WERI-Rb-1 (cell line): Measurements from ENCODE around the gene SMIM41.
"Not testable (repeated sequence)": the region's sequence is repeated elsewhere in the genome, so short reads cannot be mapped to it uniquely, and the experiment has no call there.

Source experiments
- DNase-seq: peaks from one replicate; pipeline ENCODE4 v3.0.0-alpha.2; 2020
- H3K27ac ChIP-seq: fragments of 250-450 bp; sonication (Bioruptor Pico); 2 replicates; pipeline ENCODE4 v1.5.1; 2020; ENCODE audit warnings: mild to moderate bottlenecking, moderate library complexity
- H3K27me3 ChIP-seq: fragments of 250-450 bp; sonication (Bioruptor Pico); 2 replicates; pipeline ENCODE4 v1.5.1; 2021; ENCODE audit warnings: mild to moderate bottlenecking, low read depth, moderate library complexity; ENCODE audit not compliant: insufficient read depth, severe bottlenecking
- H3K36me3 ChIP-seq: fragments of 250-450 bp; sonication (Bioruptor Pico); 2 replicates; pipeline ENCODE4 v1.5.1; 2020; ENCODE audit warnings: mild to moderate bottlenecking, moderate library complexity
- H3K4me3 ChIP-seq: 2 replicates; pipeline ENCODE4 v1.5.1; 2011; ENCODE audit warnings: low read depth, mild to moderate bottlenecking, control low read depth, low read length
- H3K9me3 ChIP-seq: fragments of 250-450 bp; sonication (Bioruptor Pico); 2 replicates; pipeline ENCODE4 v1.5.1; 2021; ENCODE audit warnings: mild to moderate bottlenecking, moderate library complexity; ENCODE audit not compliant: severe bottlenecking
- TF ChIP-seq, protein P1 (sequence below): IDR thresholded peaks from 2 replicates; pipeline ENCODE4 v1.5.1; 2011; ENCODE audit warnings: low read depth, mild to moderate bottlenecking, control low read depth, inconsistent platforms, low read length

The SMIM41 gene

DNA sequence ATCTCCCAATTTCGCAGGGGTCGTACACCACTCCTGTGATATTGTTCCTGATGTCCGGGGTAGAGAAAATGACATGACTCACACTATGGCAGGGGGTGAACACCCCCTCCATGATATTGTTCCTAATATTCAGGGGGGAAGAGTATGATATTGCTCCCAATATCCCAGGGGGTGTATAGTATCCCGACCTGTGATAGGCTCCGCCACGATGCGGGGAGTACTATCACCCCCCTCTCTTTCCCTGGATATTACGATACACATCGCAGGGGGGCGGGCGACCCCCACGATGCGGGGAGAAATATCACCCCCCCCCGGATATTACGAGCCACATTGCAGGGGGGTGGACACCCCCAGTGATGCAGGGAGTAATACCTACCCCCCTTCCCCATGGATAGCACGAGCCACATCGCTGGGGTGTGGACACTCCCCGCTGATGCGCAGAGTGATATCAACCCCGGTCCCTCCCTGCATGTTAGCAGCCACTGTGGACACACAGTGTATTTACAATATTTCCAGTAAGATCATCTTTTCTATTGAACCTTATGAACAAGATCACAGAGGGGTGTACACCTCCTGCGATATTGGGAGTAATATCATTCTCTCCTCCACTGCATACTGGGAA, 17.7 kb downstream of the SMIM41 start:
- Histone ChIP-seq H3K27me3 (peaks cover 38% of the 10 kb centered on the region), H3K9me3 (no peaks in the 10 kb centered on the region), H3K36me3 (no peaks in the 10 kb centered on the region), H3K27ac (no peak overlapping the region), H3K4me3 (no peak overlapping the region)
- TF ChIP-seq, protein P1, sequence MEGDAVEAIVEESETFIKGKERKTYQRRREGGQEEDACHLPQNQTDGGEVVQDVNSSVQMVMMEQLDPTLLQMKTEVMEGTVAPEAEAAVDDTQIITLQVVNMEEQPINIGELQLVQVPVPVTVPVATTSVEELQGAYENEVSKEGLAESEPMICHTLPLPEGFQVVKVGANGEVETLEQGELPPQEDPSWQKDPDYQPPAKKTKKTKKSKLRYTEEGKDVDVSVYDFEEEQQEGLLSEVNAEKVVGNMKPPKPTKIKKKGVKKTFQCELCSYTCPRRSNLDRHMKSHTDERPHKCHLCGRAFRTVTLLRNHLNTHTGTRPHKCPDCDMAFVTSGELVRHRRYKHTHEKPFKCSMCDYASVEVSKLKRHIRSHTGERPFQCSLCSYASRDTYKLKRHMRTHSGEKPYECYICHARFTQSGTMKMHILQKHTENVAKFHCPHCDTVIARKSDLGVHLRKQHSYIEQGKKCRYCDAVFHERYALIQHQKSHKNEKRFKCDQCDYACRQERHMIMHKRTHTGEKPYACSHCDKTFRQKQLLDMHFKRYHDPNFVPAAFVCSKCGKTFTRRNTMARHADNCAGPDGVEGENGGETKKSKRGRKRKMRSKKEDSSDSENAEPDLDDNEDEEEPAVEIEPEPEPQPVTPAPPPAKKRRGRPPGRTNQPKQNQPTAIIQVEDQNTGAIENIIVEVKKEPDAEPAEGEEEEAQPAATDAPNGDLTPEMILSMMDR: no peak
- DNase-seq: no peak

DNA sequence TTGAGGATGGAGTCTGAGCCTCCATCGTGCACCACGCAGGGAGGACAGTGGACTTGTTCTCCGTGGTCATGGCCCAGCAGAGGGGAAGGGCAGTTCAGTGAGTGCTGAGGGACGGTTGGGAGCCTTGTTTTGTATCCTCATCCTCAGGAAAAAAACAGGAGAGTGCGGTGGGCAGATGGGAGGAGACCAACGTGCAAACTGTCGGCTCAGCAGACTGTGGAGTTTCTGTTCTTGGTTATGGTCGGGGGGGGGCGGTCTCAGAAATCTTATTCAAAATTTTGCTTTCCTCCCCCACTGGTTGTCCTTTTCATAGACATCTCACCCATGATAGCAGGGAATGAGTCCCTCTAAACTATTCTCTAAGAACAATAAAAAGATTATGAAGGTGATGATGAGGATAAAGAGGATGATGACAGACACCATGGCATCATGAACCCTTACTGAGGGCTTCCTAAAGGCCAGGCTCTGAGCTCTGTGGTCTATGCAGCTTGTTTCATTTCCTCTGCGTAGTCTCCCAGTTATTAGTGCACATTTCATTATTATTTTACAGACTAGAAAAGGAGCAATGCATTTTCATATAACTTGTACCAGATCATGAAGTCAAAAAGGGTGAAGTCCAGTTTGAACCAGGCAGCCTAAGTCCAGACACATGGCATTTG, 25.1 kb downstream of the SMIM41 start:
- not testable (repeated sequence) for H3K27ac ChIP-seq, DNase-seq
- H3K27me3 ChIP-seq: peaks cover 30% of the 10 kb centered on the region

DNA sequence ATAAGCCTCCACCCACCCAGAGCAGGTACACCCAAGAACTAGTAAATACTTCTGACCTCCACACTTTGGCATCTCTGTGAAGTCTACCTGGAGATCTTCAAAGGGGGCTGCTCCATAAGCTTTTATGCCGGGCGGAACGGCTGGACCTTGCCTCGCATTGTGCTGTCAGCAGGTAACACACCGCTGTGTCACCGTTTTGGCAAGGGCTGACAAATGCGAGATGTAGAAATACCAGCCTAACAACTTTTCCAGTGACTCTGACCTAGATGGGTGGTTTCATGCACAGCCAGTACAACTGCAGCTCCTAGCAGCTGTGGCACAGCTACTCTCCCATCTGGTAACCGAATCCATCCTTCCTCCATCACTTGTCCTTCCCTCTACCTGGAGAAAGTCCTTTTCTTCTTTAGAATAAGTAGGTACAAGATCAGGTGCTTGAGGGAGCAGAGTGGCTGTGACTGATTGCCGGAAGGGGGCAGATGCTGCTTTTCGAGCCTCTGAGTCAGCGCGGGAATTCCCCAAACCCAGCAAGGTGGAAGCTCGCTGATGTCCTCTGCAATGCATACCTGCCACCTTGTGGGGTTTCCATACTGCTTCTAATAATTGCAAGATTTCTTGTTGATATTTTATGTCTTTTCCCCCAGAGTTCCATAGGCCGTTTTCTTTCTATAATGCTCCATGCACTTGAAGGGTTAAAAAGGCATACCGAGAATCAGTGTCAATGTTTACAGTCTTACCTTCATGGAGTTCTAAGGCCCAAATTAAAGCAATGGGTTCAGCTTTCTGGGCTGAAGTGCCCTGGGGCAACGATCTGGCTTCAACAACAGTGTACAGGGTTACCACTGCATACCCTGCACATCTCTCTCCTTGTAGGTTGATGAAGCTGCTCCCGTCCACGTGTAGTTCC, 37.0 kb downstream of the SMIM41 start:
- not testable (repeated sequence) for DNase-seq, H3K36me3 ChIP-seq, H3K4me3 ChIP-seq, H3K27ac ChIP-seq, H3K27me3 ChIP-seq, H3K9me3 ChIP-seq

More for the DNA sequence above, 25.1 kb downstream of the SMIM41 start:
- not testable (repeated sequence) for H3K36me3 ChIP-seq, H3K9me3 ChIP-seq, H3K4me3 ChIP-seq

GRCh38 chr12:52117806-52118475, 38.4 kb downstream of the SMIM41 start:
- not testable (repeated sequence) for H3K9me3 ChIP-seq, H3K4me3 ChIP-seq, H3K36me3 ChIP-seq, H3K27me3 ChIP-seq, DNase-seq, H3K27ac ChIP-seq

GRCh38 chr12:52119398-52120254, 40.1 kb downstream of the SMIM41 start:
- TF ChIP-seq, protein P1: peak; percentile 87
- no peak overlapping the region for H3K27ac ChIP-seq
- no peak overlapping the region for H3K4me3 ChIP-seq
- H3K27me3 ChIP-seq: no peaks in the 10 kb centered on the region
- peak; percentile 68 for DNase-seq
- H3K9me3 ChIP-seq: no peaks in the 10 kb centered on the region
- no peaks in the 10 kb centered on the region for H3K36me3 ChIP-seq

- no peaks in the 10 kb centered on the region for H3K9me3 ChIP-seq
- no peak overlapping the region for H3K27ac ChIP-seq
- H3K36me3 ChIP-seq: no peaks in the 10 kb centered on the region
- no peak for DNase-seq
- TF ChIP-seq, protein P1: no peak
- no peaks in the 10 kb centered on the region for H3K27me3 ChIP-seq
- H3K4me3 ChIP-seq: no peak overlapping the region
These were observed 41.7 kb downstream of the SMIM41 start for GRCh38 chr12:52120951-52121823.
